ENCODE results near the gene RBM19. TPM values are rescaled to one million over a fixed set of nuclear protein-coding genes. Genes with fewer than 3 reads are reported as not detected.

RBM19 gene
- total RNA-seq, 4 donors from 2014 or later = 19.3 to 45.5 (median 31.5) TPM

- TF ChIP-seq POLR2A (IDR thresholded peaks at IDR 0.05) = no peak
- TF ChIP-seq, protein P1, sequence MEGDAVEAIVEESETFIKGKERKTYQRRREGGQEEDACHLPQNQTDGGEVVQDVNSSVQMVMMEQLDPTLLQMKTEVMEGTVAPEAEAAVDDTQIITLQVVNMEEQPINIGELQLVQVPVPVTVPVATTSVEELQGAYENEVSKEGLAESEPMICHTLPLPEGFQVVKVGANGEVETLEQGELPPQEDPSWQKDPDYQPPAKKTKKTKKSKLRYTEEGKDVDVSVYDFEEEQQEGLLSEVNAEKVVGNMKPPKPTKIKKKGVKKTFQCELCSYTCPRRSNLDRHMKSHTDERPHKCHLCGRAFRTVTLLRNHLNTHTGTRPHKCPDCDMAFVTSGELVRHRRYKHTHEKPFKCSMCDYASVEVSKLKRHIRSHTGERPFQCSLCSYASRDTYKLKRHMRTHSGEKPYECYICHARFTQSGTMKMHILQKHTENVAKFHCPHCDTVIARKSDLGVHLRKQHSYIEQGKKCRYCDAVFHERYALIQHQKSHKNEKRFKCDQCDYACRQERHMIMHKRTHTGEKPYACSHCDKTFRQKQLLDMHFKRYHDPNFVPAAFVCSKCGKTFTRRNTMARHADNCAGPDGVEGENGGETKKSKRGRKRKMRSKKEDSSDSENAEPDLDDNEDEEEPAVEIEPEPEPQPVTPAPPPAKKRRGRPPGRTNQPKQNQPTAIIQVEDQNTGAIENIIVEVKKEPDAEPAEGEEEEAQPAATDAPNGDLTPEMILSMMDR (IDR thresholded peaks at IDR 0.05) = no peak
- DNase-seq = no peak
- Histone ChIP-seq H3K4me1 (no peaks in the 10 kb centered on the region), H3K27me3 (no peaks in the 10 kb centered on the region), H3K9me3 (no peaks in the 10 kb centered on the region), H3K27ac (no peak overlapping the region), H3K4me3 (no peak overlapping the region), H3K36me3 (no peaks in the 10 kb centered on the region)
- intact Hi-C loops (cut with DNase I; ENCODE audit: low total_unique reads) = no loop called here
Measured at GRCh38 chr12:113793250-113793649, 172.9 kb downstream of the RBM19 start.

DNA sequence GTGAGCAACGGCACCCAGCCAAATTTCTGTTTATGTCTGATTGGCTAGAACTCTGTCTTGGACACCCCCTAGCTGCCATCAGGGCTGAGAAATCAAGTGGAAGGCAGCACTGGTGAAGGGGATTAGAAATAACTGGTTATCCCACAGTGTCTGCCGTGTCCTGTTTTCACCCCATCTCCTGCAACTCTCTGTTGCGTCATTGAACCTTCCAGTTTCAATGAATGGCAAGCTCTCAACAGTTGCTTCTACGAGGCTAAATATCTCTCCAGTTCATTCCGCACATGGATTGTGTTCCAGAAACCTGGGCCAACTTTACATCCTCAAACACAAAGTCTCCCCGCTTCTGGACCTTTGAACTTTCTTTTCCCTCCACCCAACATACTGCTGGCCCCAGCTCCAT is 173.7 kb downstream of the RBM19 start:
- Histone ChIP-seq H3K9me3 (no peaks in the 10 kb centered on the region), H3K36me3 (no peaks in the 10 kb centered on the region), H3K27ac (no peak overlapping the region), H3K27me3 (no peaks in the 10 kb centered on the region), H3K4me1 (no peaks in the 10 kb centered on the region), H3K4me3 (no peak overlapping the region)
- TF ChIP-seq, protein P1 (IDR thresholded peaks at IDR 0.05) = no peak
- no peak for TF ChIP-seq POLR2A (IDR thresholded peaks at IDR 0.05)
- intact Hi-C loops (cut with DNase I; ENCODE audit: low total_unique reads) = no loop called here
- no peak for DNase-seq

DNA sequence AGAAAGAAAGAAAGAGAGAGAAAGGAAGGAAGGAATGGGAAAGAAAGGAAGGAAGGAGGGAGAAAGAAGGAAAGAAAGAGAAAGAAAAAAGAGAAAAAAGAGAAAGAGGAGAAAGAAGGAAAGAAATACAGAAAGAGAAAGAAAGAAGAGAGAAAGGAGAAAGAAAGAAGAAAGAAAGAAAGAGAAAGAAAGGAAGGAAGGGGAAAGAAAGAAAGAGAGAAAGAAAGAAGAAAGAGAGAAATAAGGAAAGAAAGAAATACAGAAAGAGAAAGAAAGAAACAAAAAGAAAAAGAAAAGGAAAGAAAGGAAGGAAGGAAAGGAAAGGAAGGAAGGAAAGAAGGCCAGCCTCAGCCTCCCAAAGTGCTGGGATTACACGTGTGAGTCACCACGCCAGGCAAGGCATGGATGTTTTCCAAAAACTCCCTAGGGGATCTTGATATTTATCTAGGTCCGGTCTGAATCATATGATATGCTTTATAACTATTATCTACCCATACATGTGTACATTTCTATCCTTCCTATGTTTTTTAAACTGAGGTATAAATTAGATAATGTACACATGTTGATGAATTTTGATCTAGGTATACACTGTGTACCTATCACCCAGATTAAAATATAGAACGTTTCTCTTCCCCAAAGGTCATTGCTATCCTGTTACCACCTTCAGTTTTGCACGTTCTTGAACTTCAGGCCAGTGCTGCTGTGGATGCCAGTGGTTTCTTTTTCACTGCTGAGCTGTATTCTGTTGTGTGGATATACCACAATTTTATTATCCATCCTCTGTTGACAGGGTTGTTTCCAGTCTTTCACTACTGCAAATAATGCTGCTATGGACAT is 177.9 kb downstream of the RBM19 start:
- Histone ChIP-seq H3K9me3 (no peaks in the 10 kb centered on the region), H3K4me3 (no peak overlapping the region), H3K4me1 (no peaks in the 10 kb centered on the region), H3K36me3 (no peaks in the 10 kb centered on the region), H3K27ac (no peak overlapping the region), H3K27me3 (no peaks in the 10 kb centered on the region)
- no peak for TF ChIP-seq POLR2A (IDR thresholded peaks at IDR 0.05)
- TF ChIP-seq, protein P1 (IDR thresholded peaks at IDR 0.05) = no peak
- intact Hi-C loops (cut with DNase I; ENCODE audit: low total_unique reads) = no loop called here
- DNase-seq = no peak

- no peak for DNase-seq
- no peaks in the 10 kb centered on the region for H3K9me3 ChIP-seq
- no peak overlapping the region for H3K27ac ChIP-seq
- TF ChIP-seq POLR2A (IDR thresholded peaks at IDR 0.05) = no peak
- TF ChIP-seq, protein P1 (IDR thresholded peaks at IDR 0.05) = no peak
- H3K36me3 ChIP-seq = no peaks in the 10 kb centered on the region
- intact Hi-C loops (cut with DNase I; ENCODE audit: low total_unique reads) = no loop called here
- H3K27me3 ChIP-seq = no peaks in the 10 kb centered on the region
- no peak overlapping the region for H3K4me3 ChIP-seq
- no peaks in the 10 kb centered on the region for H3K4me1 ChIP-seq
Measured at GRCh38 chr12:113786107-113786506, 180.0 kb downstream of the RBM19 start.

GRCh38 chr12:113783811-113784210 is 182.3 kb downstream of the RBM19 start:
- intact Hi-C loops (cut with DNase I; ENCODE audit: low total_unique reads) = no loop called here
- no peaks in the 10 kb centered on the region for H3K36me3 ChIP-seq

More at GRCh38 chr12:113783811-113784210, 182.3 kb downstream of the RBM19 start:
- TF ChIP-seq POLR2A (IDR thresholded peaks at IDR 0.05) = no peak
- TF ChIP-seq, protein P1 (IDR thresholded peaks at IDR 0.05) = no peak
- Histone ChIP-seq H3K4me1 (no peaks in the 10 kb centered on the region), H3K4me3 (no peak overlapping the region), H3K9me3 (no peaks in the 10 kb centered on the region), H3K27ac (no peak overlapping the region), H3K27me3 (no peaks in the 10 kb centered on the region)
- no peak for DNase-seq

Data from uterus (tissue), 4 donors.